Measurements from ENCODE around the gene PPM1M.

DNA sequence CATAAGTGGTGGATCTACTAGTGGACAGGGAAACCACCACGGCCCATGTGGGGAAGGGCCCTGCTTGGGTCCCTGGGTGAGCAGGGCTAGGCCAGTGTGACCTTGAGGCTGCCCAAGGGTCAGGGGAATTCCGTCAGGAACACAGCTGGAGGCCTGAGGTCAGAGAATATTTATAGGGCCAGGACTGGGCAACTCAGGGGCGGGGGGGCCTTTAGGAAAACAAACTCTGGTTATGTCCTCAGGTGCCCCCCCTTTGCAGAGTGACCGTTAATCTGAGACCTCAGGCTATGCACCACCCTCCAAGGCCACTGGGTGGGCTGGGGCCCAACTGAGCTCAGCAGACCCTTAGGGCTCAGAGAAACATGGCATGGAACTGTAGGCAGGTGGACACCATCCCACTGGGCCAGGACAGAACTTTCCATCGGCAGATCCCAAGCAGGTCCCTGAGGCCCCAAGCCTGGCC lies 9.1 kb upstream of the PPM1M start:
- no peak for TF ChIP-seq CTCF (conservative IDR thresholded peaks at IDR 0.05; ENCODE audit: low read depth, low read length)
- TF ChIP-seq EZH2phosphoT487 (IDR thresholded peaks at IDR 0.05; ENCODE audit: borderline replicate concordance, low read length), result no peak
- no peak for TF ChIP-seq EZH2 (IDR thresholded peaks at IDR 0.05; ENCODE audit: low read length, unreplicated experiment)
